Neural cell (in vitro differentiated cells): ENCODE data around the gene RNU2-63P. TPM values are rescaled to one million over a fixed set of nuclear protein-coding genes. Genes with fewer than 3 reads are reported as not detected.

Experiments used
- polyA plus RNA-seq: library from polyadenylated mRNA; depleted of rRNA; stranded (reverse); fragments of >200 nt; gene quantifications from 2 replicates; pipeline ENCODE4 v1.2.3, GENCODE V29; 2014
- small RNA-seq, 3 experiments: library from RNA; depleted of rRNA; stranded (forward); fragments of <200 nt; gene quantifications; one replicate each; pipeline ENCODE3, GENCODE V24; 2012

The RNU2-63P gene
- polyA plus RNA-seq, 1 donor from 2014 or later = not detected

Small RNA genes lying within 50 kb of the gene (small RNA-seq; reads per million reads assigned to genes)
- 9.2 to 301 (median 65.7) reads per million in 3 experiments for gene RNU2-63P

Other genes with a start within 250 kb of the RNU2-63P start
- gene RGPD2, start 190.8 kb downstream of the RNU2-63P start, polyA plus RNA-seq = 45.4 and 47.7 TPM in 2 replicates
- 14.9 and 26.6 TPM in 2 replicates for gene KRCC1, start 39.2 kb upstream of the RNU2-63P start, polyA plus RNA-seq
- gene SMYD1, start 51.3 kb upstream of the RNU2-63P start, polyA plus RNA-seq = not detected in 2 replicates
- gene FABP1, start 111.5 kb upstream of the RNU2-63P start, polyA plus RNA-seq = not detected in 2 replicates
- 0.09 TPM in 1 of 2 replicates, not detected in the other for gene THNSL2, start 153.8 kb upstream of the RNU2-63P start, polyA plus RNA-seq